NB4 (cell line): ENCODE measurements around the gene CNIH1.
"Not testable (repeated sequence)": the region's sequence is repeated elsewhere in the genome, so short reads cannot be mapped to it uniquely, and the experiment has no call there.

Source experiments
- DNase-seq: peaks from one replicate; pipeline ENCODE4 v3.0.0; 2010; ENCODE audit warnings: low read depth
- H3K4me3 ChIP-seq: one replicate; pipeline ENCODE4 v1.5.1; 2011; ENCODE audit warnings: mild to moderate bottlenecking, low read depth, low read length, moderate library complexity
- CTCF ChIP-seq: IDR thresholded peaks from one replicate; pipeline ENCODE4 v1.5.1; 2012; ENCODE audit warnings: low read depth, low read length
- MAX ChIP-seq: IDR thresholded peaks from 2 replicates; pipeline ENCODE4 v1.6.1; 2011; ENCODE audit warnings: low read depth, low read length
- MYC ChIP-seq: IDR thresholded peaks from 2 replicates; pipeline ENCODE4 v1.6.1; 2011; ENCODE audit warnings: low read depth, low read length
- POLR2A ChIP-seq: IDR thresholded peaks from 2 replicates; pipeline ENCODE4 v1.6.1; 2011; ENCODE audit warnings: mild to moderate bottlenecking; ENCODE audit not compliant: insufficient read length; ENCODE audit errors: extremely low read depth

Gene CNIH1

GRCh38 chr14:54423991-54424390, 17.2 kb downstream of the CNIH1 start:
- H3K4me3 ChIP-seq = no peak overlapping the region
- no peak for TF ChIP-seq CTCF
- no peak for TF ChIP-seq POLR2A
- TF ChIP-seq MAX = no peak
- no peak for TF ChIP-seq MYC
- no peak for DNase-seq

- peak; percentile 31 for DNase-seq
- no peak for TF ChIP-seq MAX
- TF ChIP-seq CTCF = peak; percentile 53
- H3K4me3 ChIP-seq = no peak overlapping the region
These were observed 20.6 kb downstream of the CNIH1 start for GRCh38 chr14:54420478-54421142.

- H3K4me3 ChIP-seq = no peak overlapping the region
- TF ChIP-seq CTCF = no peak
- TF ChIP-seq POLR2A = no peak
- TF ChIP-seq MYC = no peak
- no peak for TF ChIP-seq MAX
- DNase-seq = no peak
These were observed 29.8 kb downstream of the CNIH1 start for GRCh38 chr14:54411371-54411770.

GRCh38 chr14:54410215-54410614, 31.0 kb downstream of the CNIH1 start:
- DNase-seq = no peak
- no peak for TF ChIP-seq MYC
- no peak for TF ChIP-seq CTCF
- TF ChIP-seq POLR2A = no peak
- TF ChIP-seq MAX = no peak
- H3K4me3 ChIP-seq = no peak overlapping the region

GRCh38 chr14:54403401-54404005, 37.7 kb downstream of the CNIH1 start:
- DNase-seq, H3K4me3 ChIP-seq: not testable (repeated sequence)

GRCh38 chr14:54399560-54399959, 41.6 kb downstream of the CNIH1 start:
- H3K4me3 ChIP-seq = no peak overlapping the region
- TF ChIP-seq MYC (no peak), MAX (no peak), CTCF (no peak), POLR2A (no peak)
- DNase-seq = no peak
